Keratinocyte (primary cell): Measurements from ENCODE around the gene CUEDC1. TPM values are rescaled to one million over a fixed set of nuclear protein-coding genes. Genes with fewer than 3 reads are reported as not detected.

Experiments
- DNase-seq: peaks from one replicate; pipeline ENCODE4 v3.0.0-alpha.2; 2011; ENCODE audit warnings: low read depth, missing footprints, low spot score
- FAIRE-seq: peaks from 2 replicates; lab custom pipeline; 2011; peaks lifted over from hg19 to GRCh38; lab: Jason Lieb, UNC
- H2AFZ ChIP-seq: 2 replicates; pipeline ENCODE4 v1.6.0; 2012; ENCODE audit warnings: low read length, control low read depth, inconsistent platforms; ENCODE audit not compliant: control insufficient read depth
- H3K27ac ChIP-seq: 2 replicates; pipeline ENCODE4 v1.5.1; 2011; ENCODE audit warnings: low read length; ENCODE audit not compliant: control insufficient read depth, insufficient read depth
- H3K27me3 ChIP-seq: 3 replicates; pipeline ENCODE4 v1.6.0; 2011; ENCODE audit warnings: low read length; ENCODE audit not compliant: control insufficient read depth, insufficient read depth; ENCODE audit errors: extremely low read depth
- H3K36me3 ChIP-seq, 2 experiments: 2 replicates in 1 of 2; 3 replicates in 1 of 2; pipeline ENCODE4 v1.5.1; 2011; ENCODE audit warnings: low read length in 2 of 2, mild to moderate bottlenecking in 1 of 2; ENCODE audit not compliant: control insufficient read depth in 2 of 2, insufficient read depth in 2 of 2; ENCODE audit errors: extremely low read depth in 1 of 2
- H3K4me1 ChIP-seq: 3 replicates; pipeline ENCODE4 v1.5.1; 2011; ENCODE audit warnings: low read length; ENCODE audit not compliant: control insufficient read depth, insufficient read depth; ENCODE audit errors: extremely low read depth
- H3K4me2 ChIP-seq: 3 replicates; pipeline ENCODE4 v1.6.0; 2011; ENCODE audit warnings: low read depth, low read length; ENCODE audit not compliant: control insufficient read depth, insufficient read depth; ENCODE audit errors: extremely low read depth
- H3K4me3 ChIP-seq, 3 experiments: fragments of 200-600 bp in 1 of 3; sonication (generic) in 1 of 3; 2 replicates in 2 of 3; 3 replicates in 1 of 3; pipeline ENCODE4 v1.5.1; 2011 to 2016; ENCODE audit warnings: low read length in 3 of 3, mild to moderate bottlenecking in 3 of 3, control low read depth in 2 of 3, inconsistent platforms in 1 of 3, low read depth in 1 of 3, mixed read lengths in 1 of 3, mixed run types in 1 of 3, moderate library complexity in 1 of 3; ENCODE audit not compliant: control insufficient read depth in 2 of 3, insufficient read depth in 2 of 3; ENCODE audit errors: extremely low read depth in 1 of 3
- H3K79me2 ChIP-seq: 2 replicates; pipeline ENCODE4 v1.6.0; 2012; ENCODE audit warnings: low read length; ENCODE audit not compliant: control insufficient read depth, insufficient read depth
- H3K9ac ChIP-seq: 3 replicates; pipeline ENCODE4 v1.6.0; 2011; ENCODE audit warnings: low read length; ENCODE audit not compliant: control insufficient read depth, insufficient read depth; ENCODE audit errors: extremely low read depth
- H3K9me1 ChIP-seq: 3 replicates; pipeline ENCODE4 v1.6.0; 2011; ENCODE audit warnings: low read length; ENCODE audit not compliant: control insufficient read depth, insufficient read depth; ENCODE audit errors: extremely low read depth
- H3K9me3 ChIP-seq: 2 replicates; pipeline ENCODE4 v1.5.1; 2012; ENCODE audit warnings: low read depth, low read length; ENCODE audit not compliant: control insufficient read depth
- H4K20me1 ChIP-seq: 3 replicates; pipeline ENCODE4 v1.6.0; 2011; ENCODE audit warnings: low read length; ENCODE audit not compliant: control insufficient read depth, insufficient read depth; ENCODE audit errors: extremely low read depth
- CTCF ChIP-seq, 3 experiments: IDR thresholded peaks in 1 of 3; conservative IDR thresholded peaks in 1 of 3; optimal IDR thresholded peaks in 1 of 3; 2 replicates in 2 of 3; 3 replicates in 1 of 3; pipeline versions ENCODE3 to v1.5.1; 2011; ENCODE audit warnings: low read length in 3 of 3, mild to moderate bottlenecking in 3 of 3, moderate library complexity in 2 of 3, control low read depth in 1 of 3, inconsistent platforms in 1 of 3; ENCODE audit not compliant: insufficient read depth in 2 of 3; ENCODE audit errors: extremely low read depth in 1 of 3
- EZH2 ChIP-seq: IDR thresholded peaks from one replicate; pipeline ENCODE4 v1.6.1; 2012; ENCODE audit warnings: inconsistent platforms, mild to moderate bottlenecking, low read length, moderate library complexity
- dilution Hi-C: fragments of 300-500 bp; cut with MboI; formaldehyde crosslinking; loops from one replicate; pipeline ENCODE4 v1.7.0; 2020; ENCODE audit warnings: low sequenced_read_pairs; ENCODE audit not compliant: extremely low pct_ligation_motif_present
- polyA plus RNA-seq, 5 experiments: library from polyadenylated mRNA; depleted of rRNA in 3 of 5; stranded (reverse) in 3 of 5; stranded (forward) in 1 of 5; unstranded in 1 of 5; fragments of >200 nt; gene quantifications; 1 replicate in 1 of 5; 2 replicates in 3 of 5; 3 replicates in 1 of 5; pipeline versions ENCODE4 v1.2.1 to v1.2.3, GENCODE V29; 2011 to 2012; ENCODE audit warnings: missing spikeins in 2 of 5, low read depth in 1 of 5, low replicate concordance in 1 of 5

The CUEDC1 gene
- polyA plus RNA-seq, 1 donor (not counting 4 experiments of a cell fraction or from before 2014, with no cell fraction given): 12.9 TPM

GRCh38 chr17:57953705-57954396, 1.4 kb downstream of the CUEDC1 start:
- peaks cover 34% of the 10 kb centered on the region for H3K4me1 ChIP-seq
- no peak for TF ChIP-seq CTCF (optimal IDR thresholded peaks at IDR 0.05 in 1 of 3, IDR thresholded peaks at IDR 0.05 in 1 of 3, conservative IDR thresholded peaks at IDR 0.05 in 1 of 3; ENCODE audit: extremely low read depth in 1 of 3, insufficient read depth in 2 of 3, low read length in 3 of 3)
- no peak for TF ChIP-seq EZH2

GRCh38 chr17:57953219-57953618, 2.0 kb downstream of the CUEDC1 start:
- TF ChIP-seq EZH2 (no peak), CTCF (optimal IDR thresholded peaks at IDR 0.05 in 1 of 3, IDR thresholded peaks at IDR 0.05 in 1 of 3, conservative IDR thresholded peaks at IDR 0.05 in 1 of 3; ENCODE audit: extremely low read depth in 1 of 3, insufficient read depth in 2 of 3, low read length in 3 of 3) (no peak)
- DNase-seq: no peak
- H3K9me3 ChIP-seq: no peaks in the 10 kb centered on the region
- no peak overlapping the region for H3K9ac ChIP-seq
- peaks cover 20% of the 10 kb centered on the region for H3K79me2 ChIP-seq
- no peak overlapping the region for H3K27ac ChIP-seq
- no peaks in the 10 kb centered on the region for H3K27me3 ChIP-seq
- dilution Hi-C loops: no loop called here
- FAIRE-seq: no peak
- no peaks in the 10 kb centered on the region for H4K20me1 ChIP-seq
- no peaks in the 10 kb centered on the region for H3K9me1 ChIP-seq
- H3K4me1 ChIP-seq: peaks cover 40% of the 10 kb centered on the region
- H3K4me2 ChIP-seq: peak overlapping the region; percentile 22
- peak overlapping the region in 1 of 3 experiments; percentile 7 for H3K4me3 ChIP-seq
- H2AFZ ChIP-seq: no peak overlapping the region
- no peaks in the 10 kb centered on the region for H3K36me3 ChIP-seq

More at GRCh38 chr17:57953705-57954396, 1.4 kb downstream of the CUEDC1 start:
- Histone ChIP-seq H3K4me3 (peak overlapping the region; percentile 57 to 77 (median 66)), H3K27ac (no peak overlapping the region), H3K9me3 (no peaks in the 10 kb centered on the region), H3K27me3 (no peaks in the 10 kb centered on the region), H3K9ac (no peak overlapping the region), H3K9me1 (no peaks in the 10 kb centered on the region), H3K36me3 (no peaks in the 10 kb centered on the region), H4K20me1 (no peaks in the 10 kb centered on the region), H3K79me2 (peaks cover 20% of the 10 kb centered on the region), H2AFZ (no peak overlapping the region), H3K4me2 (peak overlapping the region; percentile 82)
- dilution Hi-C loops: no loop called here
- no peak for DNase-seq
- FAIRE-seq: no peak
